H1 (cell line): ENCODE results near the gene CLBA1. TPM values are rescaled to one million over a fixed set of nuclear protein-coding genes. Genes with fewer than 3 reads are reported as not detected.

Source experiments
- CTCF ChIA-PET: fragments of 300-600 bp; sonication (Branson Sonifier 250); formaldehyde crosslinking; loops from one replicate; lab custom pipeline; 2021; ENCODE audit not compliant: partially characterized antibody; lab: Charles Lee
- POLR2A ChIA-PET: fragments of 300-600 bp; sonication (Branson Sonifier 250); formaldehyde crosslinking; loops from one replicate; lab custom pipeline; 2021; ENCODE audit warnings: inconsistent platforms; ENCODE audit not compliant: partially characterized antibody; lab: Charles Lee
- DNase-seq, 2 experiments: peaks; one replicate each; pipeline versions ENCODE4 v3.0.0 to v3.0.0-alpha.2; 2010 to 2022; ENCODE audit warnings: low spot score in 2 of 2, low read depth in 1 of 2, mixed read lengths in 1 of 2
- FAIRE-seq: peaks from 2 replicates; lab custom pipeline; 2011; peaks lifted over from hg19 to GRCh38; lab: Jason Lieb, UNC
- H2AFZ ChIP-seq: 2 replicates; pipeline ENCODE4 v1.8.1; 2012; ENCODE audit warnings: low read length, inconsistent platforms
- H2AK5ac ChIP-seq: 2 replicates; pipeline ENCODE4 v1.6.1; 2013; ENCODE audit warnings: low read depth, low read length
- H2BK120ac ChIP-seq: replicated peaks from 2 replicates; pipeline ENCODE3; 2013; ENCODE audit warnings: low read depth, low read length, inconsistent platforms
- H2BK12ac ChIP-seq: 2 replicates; pipeline ENCODE4 v1.6.1; 2013; ENCODE audit warnings: low read depth, low read length
- H2BK15ac ChIP-seq: 2 replicates; pipeline ENCODE4 v1.6.1; 2013; ENCODE audit warnings: low read length
- H2BK20ac ChIP-seq: 2 replicates; pipeline ENCODE4 v1.6.1; 2013; ENCODE audit warnings: low read length
- H2BK5ac ChIP-seq: 2 replicates; pipeline ENCODE4 v1.6.1; 2013; ENCODE audit warnings: low read depth, low read length
- H3K14ac ChIP-seq: 2 replicates; pipeline ENCODE4 v1.6.1; 2013; ENCODE audit warnings: inconsistent platforms; ENCODE audit not compliant: insufficient read length
- H3K18ac ChIP-seq: 2 replicates; pipeline ENCODE4 v1.6.1; 2013; ENCODE audit warnings: low read length; ENCODE audit errors: extremely low read depth
- H3K23ac ChIP-seq: 2 replicates; pipeline ENCODE4 v1.6.1; 2013; ENCODE audit warnings: inconsistent platforms; ENCODE audit not compliant: insufficient read length
- H3K23me2 ChIP-seq: 2 replicates; pipeline ENCODE4 v1.6.1; 2013; ENCODE audit warnings: low read depth, low read length
- H3K27ac ChIP-seq: 2 replicates; pipeline ENCODE4 v1.6.1; 2011; ENCODE audit warnings: low read depth, low read length, inconsistent platforms
- H3K27me3 ChIP-seq, 4 experiments: replicated peaks in 1 of 4; 1 replicate in 1 of 4; 2 replicates in 3 of 4; pipeline versions ENCODE4 v1.6.1 to v1.8.1; 2011 to 2013; ENCODE audit warnings: low read length in 3 of 4, mild to moderate bottlenecking in 3 of 4, inconsistent platforms in 2 of 4, mixed read lengths in 2 of 4, moderate library complexity in 1 of 4; ENCODE audit not compliant: control insufficient read depth in 3 of 4, insufficient read depth in 3 of 4; ENCODE audit errors: extremely low read depth in 1 of 4
- H3K36me3 ChIP-seq, 4 experiments: 2 replicates each; pipeline versions ENCODE4 v1.6.1 to v1.8.1; 2011 to 2013; ENCODE audit warnings: mild to moderate bottlenecking in 4 of 4, low read length in 3 of 4, moderate library complexity in 2 of 4, control low read depth in 1 of 4, inconsistent platforms in 1 of 4; ENCODE audit not compliant: insufficient read depth in 4 of 4, control insufficient read depth in 2 of 4
- H3K4ac ChIP-seq: replicated peaks from 2 replicates; pipeline ENCODE3; 2013; ENCODE audit warnings: low read length, low read depth, mixed read lengths, inconsistent platforms; ENCODE audit not compliant: insufficient read length
- H3K4me1 ChIP-seq, 4 experiments: replicated peaks in 1 of 4; 1 replicate in 1 of 4; 2 replicates in 3 of 4; pipeline versions ENCODE4 v1.6.1 to v1.8.1; 2011 to 2013; ENCODE audit warnings: low read length in 3 of 4, inconsistent platforms in 2 of 4, mixed read lengths in 1 of 4; ENCODE audit not compliant: insufficient read depth in 4 of 4, control insufficient read depth in 3 of 4
- H3K4me2 ChIP-seq, 2 experiments: 2 replicates each; pipeline versions ENCODE4 v1.6.1 to v1.8.1; 2011 to 2013; ENCODE audit warnings: low read depth in 2 of 2, low read length in 2 of 2, control low read depth in 1 of 2, inconsistent platforms in 1 of 2, mild to moderate bottlenecking in 1 of 2; ENCODE audit not compliant: insufficient read depth in 1 of 2
- H3K4me3 ChIP-seq, 4 experiments: fragments of 200-600, 300-600 bp in 1 of 4; sonication (generic), shearing (Covaris generic), sonication (Bioruptor Twin) in 1 of 4; 2 replicates each; pipeline versions ENCODE4 v1.5.1 to v1.8.1; 2011 to 2016; ENCODE audit warnings: low read length in 4 of 4, low read depth in 3 of 4, control low read depth in 2 of 4, inconsistent platforms in 2 of 4, mild to moderate bottlenecking in 2 of 4, mixed read lengths in 1 of 4, moderate library complexity in 1 of 4; ENCODE audit not compliant: insufficient read depth in 2 of 4; ENCODE audit errors: extremely low read depth in 1 of 4
- H3K56ac ChIP-seq: replicated peaks from 2 replicates; pipeline ENCODE3; 2013; ENCODE audit warnings: low read depth, mild to moderate bottlenecking, mixed read lengths, low read length, inconsistent platforms; ENCODE audit not compliant: insufficient read length
- H3K79me1 ChIP-seq: 2 replicates; pipeline ENCODE4 v1.6.1; 2013; ENCODE audit warnings: low read depth, low read length, control low read depth
- H3K79me2 ChIP-seq, 2 experiments: 2 replicates each; pipeline versions ENCODE4 v1.6.1 to v1.8.1; 2012 to 2013; ENCODE audit warnings: low read length in 2 of 2, mild to moderate bottlenecking in 2 of 2, inconsistent platforms in 1 of 2; ENCODE audit not compliant: insufficient read depth in 2 of 2, control insufficient read depth in 1 of 2
- H3K9ac ChIP-seq, 4 experiments: replicated peaks in 1 of 4; 1 replicate in 1 of 4; 2 replicates in 3 of 4; pipeline versions ENCODE4 v1.6.1 to v1.8.1; 2011 to 2013; ENCODE audit warnings: low read depth in 3 of 4, low read length in 3 of 4, control low read depth in 2 of 4, mild to moderate bottlenecking in 2 of 4, moderate library complexity in 2 of 4, inconsistent platforms in 1 of 4; ENCODE audit errors: extremely low read depth in 1 of 4
- H3K9me3 ChIP-seq, 2 experiments: 2 replicates each; pipeline versions ENCODE4 v1.6.1 to v1.8.1; 2012 to 2013; ENCODE audit warnings: mild to moderate bottlenecking in 2 of 2, moderate library complexity in 2 of 2, control low read depth in 1 of 2, inconsistent platforms in 1 of 2, low read depth in 1 of 2, low read length in 1 of 2, mixed read lengths in 1 of 2; ENCODE audit not compliant: insufficient read depth in 2 of 2
- H4K20me1 ChIP-seq, 2 experiments: replicated peaks in 1 of 2; 2 replicates each; pipeline versions ENCODE3 to v1.8.1; 2011 to 2013; ENCODE audit warnings: inconsistent platforms in 2 of 2, low read length in 2 of 2, mild to moderate bottlenecking in 1 of 2; ENCODE audit not compliant: insufficient read depth in 2 of 2, control insufficient read depth in 1 of 2
- H4K5ac ChIP-seq: 2 replicates; pipeline ENCODE4 v1.6.1; 2013; ENCODE audit warnings: low read length, low read depth, mixed read lengths, inconsistent platforms; ENCODE audit not compliant: insufficient read length
- H4K8ac ChIP-seq: 2 replicates; pipeline ENCODE4 v1.8.0; 2013; ENCODE audit warnings: mild to moderate bottlenecking, moderate library complexity, low read length, inconsistent platforms; ENCODE audit not compliant: insufficient read depth; ENCODE audit errors: extremely low read depth
- H4K91ac ChIP-seq: replicated peaks from 2 replicates; pipeline ENCODE3; 2013; ENCODE audit warnings: low read length, mixed read lengths, inconsistent platforms; ENCODE audit not compliant: insufficient read length
- BRCA1 ChIP-seq: IDR thresholded peaks from 2 replicates; pipeline ENCODE4 v1.6.1; 2012; ENCODE audit warnings: low read depth, low read length, improper control_type of control experiment
- CBX8 ChIP-seq: fragments of 300-800, 300-1000 bp; sonication (generic); IDR thresholded peaks from 2 replicates; pipeline ENCODE4 v1.7.1; 2016; ENCODE audit warnings: low read depth, low read length, borderline replicate concordance
- CTBP2 ChIP-seq: IDR thresholded peaks from 2 replicates; pipeline ENCODE4 v1.7.0; 2011; ENCODE audit warnings: borderline replicate concordance, mild to moderate bottlenecking, moderate library complexity, mixed read lengths, low read length; ENCODE audit not compliant: insufficient read depth, insufficient read length
- JUN ChIP-seq: IDR thresholded peaks from 2 replicates; pipeline ENCODE4 v1.6.1; 2011; ENCODE audit warnings: low read depth, mild to moderate bottlenecking, improper control_type of control experiment, low read length
- KDM1A ChIP-seq: fragments of 200-600, 300-600 bp; sonication (generic); IDR thresholded peaks from 2 replicates; pipeline ENCODE4 v1.7.1; 2016; ENCODE audit warnings: mild to moderate bottlenecking, low read length, borderline replicate concordance
- NRF1 ChIP-seq: IDR thresholded peaks from 2 replicates; pipeline ENCODE4 v1.6.1; 2011; ENCODE audit warnings: mild to moderate bottlenecking, low read depth, low read length, improper control_type of control experiment
- POLR2AphosphoS5 ChIP-seq: IDR thresholded peaks from 2 replicates; pipeline ENCODE4 v1.6.1; 2011; ENCODE audit warnings: low read depth, low read length
- SIRT6 ChIP-seq: IDR thresholded peaks from one replicate; pipeline ENCODE4 v1.7.1; 2012; ENCODE audit warnings: low read length, inconsistent platforms
- SP1 ChIP-seq: IDR thresholded peaks from 2 replicates; pipeline ENCODE4 v1.6.1; 2011; ENCODE audit warnings: low read depth, low read length
- SRF ChIP-seq: IDR thresholded peaks from 2 replicates; pipeline ENCODE4 v1.6.1; 2011; ENCODE audit warnings: mild to moderate bottlenecking, low read depth, low read length, moderate library complexity
- TCF12 ChIP-seq: IDR thresholded peaks from 2 replicates; pipeline ENCODE4 v1.6.1; 2011; ENCODE audit warnings: low read depth, mild to moderate bottlenecking, low read length
- WGBS, 2 experiments: shearing (Covaris generic) in 1 of 2; methylation state at CpG; one replicate each; pipeline versions ENCODE4 v1.1.6 to v1.1.7; 2013 to 2015; ENCODE audit warnings: low lambda C conversion rate in 2 of 2, mixed read lengths in 2 of 2, inconsistent platforms in 1 of 2, low coverage in 1 of 2, missing lambda C conversion rate in 1 of 2; ENCODE audit not compliant: insufficient replicate concordance in 2 of 2, insufficient coverage in 1 of 2, insufficient read length in 1 of 2; ENCODE audit errors: extremely low coverage in 1 of 2, missing lambda C conversion rate in 1 of 2; 5-methylcytosine and 5-hydroxymethylcytosine counted together
- polyA plus RNA-seq, 7 experiments: library from polyadenylated mRNA; depleted of rRNA in 3 of 7; stranded (reverse) in 5 of 7; unstranded in 2 of 7; fragments of >200 nt in 5 of 7; fragments of 200-250 nt in 2 of 7; gene quantifications; 1 replicate in 5 of 7; 2 replicates in 1 of 7; 4 replicates in 1 of 7; pipeline versions ENCODE4 v1.2.1 to v1.2.3, GENCODE V29; 2011 to 2013; ENCODE audit warnings: missing spikeins in 2 of 7, mixed read lengths in 2 of 7
- total RNA-seq: library from RNA; stranded (reverse); fragmentation: NEBNext Ultra II Directional; extraction: Animal tissue kit (Norgen Biotek cat#: 25700); gene quantifications from 2 replicates; pipeline ENCODE4 v1.2.1, GENCODE V29; 2021
- TF ChIP-seq, protein P1 (sequence below): IDR thresholded peaks from 2 replicates; pipeline ENCODE4 v1.6.1; 2012; ENCODE audit warnings: low read length, inconsistent platforms
- TF ChIP-seq, protein P2 (sequence below): IDR thresholded peaks from 2 replicates; pipeline ENCODE4 v1.6.1; 2011; ENCODE audit warnings: low read depth, mild to moderate bottlenecking, low read length; ENCODE audit not compliant: insufficient read depth

Gene CLBA1
- total and polyA plus RNA-seq, 2 of the 8 experiments (the other 6 are each of a cell fraction or from before 2014, with no cell fraction given), result 1.6 to 2.4 TPM

DNA sequence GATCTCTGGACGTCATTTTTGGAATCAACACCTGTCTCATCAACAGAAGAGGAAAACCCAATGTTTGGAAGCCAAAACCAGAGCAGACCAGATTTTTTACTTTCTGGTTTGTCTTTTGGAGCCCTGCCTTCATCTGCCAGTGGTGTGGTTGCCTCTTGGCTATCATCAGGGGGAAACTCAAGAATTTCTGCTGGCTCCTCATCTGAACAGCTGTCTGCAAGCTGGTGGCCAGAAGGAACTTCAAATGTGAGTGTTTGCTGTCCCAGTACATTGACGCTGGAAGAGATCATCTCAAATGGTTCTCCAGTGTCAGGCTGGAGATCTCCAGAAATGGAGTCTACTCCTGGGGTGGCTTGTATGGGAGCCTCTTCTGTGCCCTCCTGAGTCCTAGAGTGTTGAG lies 47.2 kb upstream of the CLBA1 start:
- Histone ChIP-seq H3K23me2 (peaks cover 2% of the 10 kb centered on the region; the same call in 1 of the 2 replicates), H3K27ac (no peak overlapping the region), H4K8ac (no peak overlapping the region), H3K4me3 (no peak overlapping the region), H3K18ac (no peak overlapping the region), H3K4me2 (no peak overlapping the region), H2BK120ac (no peak overlapping the region), H2AK5ac (no peak overlapping the region), H3K36me3 (no peaks in the 10 kb centered on the region), H3K4me1 (no peaks in the 10 kb centered on the region), H3K56ac (no peak overlapping the region), H3K14ac (no peak overlapping the region), H3K9me3 (peaks cover 0 to 16% of the 10 kb centered on the region in 2 experiments; a peak in 1 of 4 replicates), H3K79me2 (no peaks in the 10 kb centered on the region), H3K23ac (no peak overlapping the region), H2BK5ac (no peak overlapping the region), H3K27me3 (peaks cover 5 to 57% (median 29%) of the 10 kb centered on the region in 4 experiments), H2BK12ac (no peak overlapping the region), H2AFZ (no peak overlapping the region), H2BK15ac (no peak overlapping the region), H3K9ac (no peak overlapping the region), H4K20me1 (no peaks in the 10 kb centered on the region), H3K4ac (no peak overlapping the region), H2BK20ac (no peak overlapping the region), H3K79me1 (no peaks in the 10 kb centered on the region), H4K91ac (no peak overlapping the region), H4K5ac (no peak overlapping the region)
- DNase-seq (no peak), FAIRE-seq (no peak)
- ChIA-PET CTCF (interaction anchor here (0.6 to 4.5 kb wide), 8 partner anchors 9 to 112 kb away, joined by 3 to 21 read pairs (median 4); no protein-coding TSS in a partner anchor), POLR2A (no interaction called here)
- WGBS, 2 experiments, result 85% methylated on average over 2 of the region's 2 CpGs; no CpG with 5 or more reads in 1 of the 2 experiments
- no peak for TF ChIP-seq JUN
- TF ChIP-seq SRF, result no peak
- no peak for TF ChIP-seq TCF12
- TF ChIP-seq, protein P1, sequence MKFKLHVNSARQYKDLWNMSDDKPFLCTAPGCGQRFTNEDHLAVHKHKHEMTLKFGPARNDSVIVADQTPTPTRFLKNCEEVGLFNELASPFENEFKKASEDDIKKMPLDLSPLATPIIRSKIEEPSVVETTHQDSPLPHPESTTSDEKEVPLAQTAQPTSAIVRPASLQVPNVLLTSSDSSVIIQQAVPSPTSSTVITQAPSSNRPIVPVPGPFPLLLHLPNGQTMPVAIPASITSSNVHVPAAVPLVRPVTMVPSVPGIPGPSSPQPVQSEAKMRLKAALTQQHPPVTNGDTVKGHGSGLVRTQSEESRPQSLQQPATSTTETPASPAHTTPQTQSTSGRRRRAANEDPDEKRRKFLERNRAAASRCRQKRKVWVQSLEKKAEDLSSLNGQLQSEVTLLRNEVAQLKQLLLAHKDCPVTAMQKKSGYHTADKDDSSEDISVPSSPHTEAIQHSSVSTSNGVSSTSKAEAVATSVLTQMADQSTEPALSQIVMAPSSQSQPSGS, result no peak
- no peak for TF ChIP-seq KDM1A
- TF ChIP-seq CBX8, result no peak
- TF ChIP-seq SP1, result no peak
- TF ChIP-seq CTBP2, result no peak
- TF ChIP-seq NRF1, result no peak
- TF ChIP-seq, protein P2, sequence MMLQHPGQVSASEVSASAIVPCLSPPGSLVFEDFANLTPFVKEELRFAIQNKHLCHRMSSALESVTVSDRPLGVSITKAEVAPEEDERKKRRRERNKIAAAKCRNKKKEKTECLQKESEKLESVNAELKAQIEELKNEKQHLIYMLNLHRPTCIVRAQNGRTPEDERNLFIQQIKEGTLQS, result no peak
- no peak for TF ChIP-seq SIRT6
- no peak for TF ChIP-seq POLR2AphosphoS5
- no peak for TF ChIP-seq BRCA1
